Measurements from ENCODE around the gene XIST.
"Not testable (repeated sequence)": the region's sequence is repeated elsewhere in the genome, so short reads cannot be mapped to it uniquely, and the experiment has no call there.

The XIST gene

GRCh38 chrX:73852467-73852866 is at the start of gene XIST:
Gene XIST (minus strand): TSS chrX:73852714.
- no peak for DNase-seq (ENCODE audit: low spot score)

DNA sequence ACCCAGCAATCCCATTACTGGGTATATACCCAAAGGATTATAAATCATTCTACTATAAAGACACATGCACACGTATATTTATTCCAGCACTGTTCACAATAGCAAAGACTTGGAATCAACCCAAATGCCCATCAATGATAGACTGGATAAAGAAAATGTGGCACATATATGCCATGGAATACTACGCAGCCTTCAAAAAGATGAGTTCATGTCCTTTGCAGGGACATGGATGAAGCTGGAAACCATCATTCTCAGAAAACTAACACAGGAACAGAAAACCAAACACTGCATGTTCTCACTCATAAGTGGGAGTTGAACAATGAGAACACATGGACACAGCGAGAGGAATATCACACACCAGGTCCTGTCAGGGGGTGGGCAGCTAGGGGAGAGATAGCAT is 45.8 kb upstream of the XIST start:
- not testable (repeated sequence) for DNase-seq (ENCODE audit: low spot score)

DNA sequence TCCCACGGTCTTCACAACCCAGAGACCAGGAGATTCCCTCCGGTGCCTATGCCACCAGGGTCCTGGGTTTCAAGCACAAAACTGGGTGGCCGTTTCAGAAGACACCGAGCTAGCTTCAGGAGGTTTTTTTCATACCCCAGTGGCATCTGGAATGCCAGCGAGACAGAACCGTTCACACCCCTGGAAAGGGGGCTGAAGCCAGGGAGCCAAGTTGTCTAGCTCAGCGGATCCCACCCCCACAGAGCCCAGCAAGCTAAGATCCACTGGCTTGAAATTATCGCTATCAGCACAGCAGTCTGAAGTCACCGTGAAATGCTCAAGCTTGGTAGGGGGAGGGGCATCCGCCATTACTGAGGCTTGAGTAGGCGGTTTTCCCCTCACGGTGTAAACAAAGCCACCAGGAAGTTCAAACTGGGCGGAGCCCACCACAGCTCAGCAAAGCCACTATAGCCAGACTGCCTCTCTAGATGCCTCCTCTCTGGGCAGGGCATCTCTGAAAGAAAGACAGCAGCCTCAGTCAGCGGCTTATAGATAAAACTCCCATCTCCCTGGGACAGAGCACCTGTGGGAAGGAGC is 40.1 kb upstream of the XIST start:
- DNase-seq (ENCODE audit: low spot score): not testable (repeated sequence)

DNA sequence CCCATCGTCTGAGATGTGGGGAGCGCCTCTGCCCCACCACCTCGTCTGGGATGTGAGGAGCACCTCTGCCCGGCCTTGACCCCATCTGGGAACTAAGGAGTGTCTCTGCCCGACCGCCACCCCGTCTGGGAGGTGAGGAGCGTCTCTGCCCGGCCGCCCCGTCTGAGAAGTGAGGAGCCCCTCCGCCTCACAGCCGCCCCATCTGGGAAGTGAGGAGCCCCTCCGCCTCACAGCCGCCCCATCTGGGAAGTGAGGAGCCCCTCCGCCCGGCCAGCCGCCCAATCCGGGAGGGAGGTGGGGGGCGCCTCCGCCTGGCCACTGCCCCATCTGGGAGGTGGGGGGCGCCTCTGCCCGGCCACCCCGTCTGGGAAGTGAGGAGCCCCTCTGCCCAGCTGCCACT is 29.7 kb upstream of the XIST start:
- DNase-seq (ENCODE audit: low spot score): not testable (repeated sequence)

GRCh38 chrX:73877687-73878086 is 25.2 kb upstream of the XIST start:
- DNase-seq (ENCODE audit: low spot score): no peak

- DNase-seq (ENCODE audit: low spot score): no peak
These were observed 24.4 kb upstream of the XIST start for GRCh38 chrX:73876911-73877310.

GRCh38 chrX:73868916-73869315 is 16.4 kb upstream of the XIST start:
- DNase-seq (ENCODE audit: low spot score): no peak

- DNase-seq (ENCODE audit: low spot score): no peak
These were observed 14.6 kb upstream of the XIST start for GRCh38 chrX:73867144-73867543.

DNA sequence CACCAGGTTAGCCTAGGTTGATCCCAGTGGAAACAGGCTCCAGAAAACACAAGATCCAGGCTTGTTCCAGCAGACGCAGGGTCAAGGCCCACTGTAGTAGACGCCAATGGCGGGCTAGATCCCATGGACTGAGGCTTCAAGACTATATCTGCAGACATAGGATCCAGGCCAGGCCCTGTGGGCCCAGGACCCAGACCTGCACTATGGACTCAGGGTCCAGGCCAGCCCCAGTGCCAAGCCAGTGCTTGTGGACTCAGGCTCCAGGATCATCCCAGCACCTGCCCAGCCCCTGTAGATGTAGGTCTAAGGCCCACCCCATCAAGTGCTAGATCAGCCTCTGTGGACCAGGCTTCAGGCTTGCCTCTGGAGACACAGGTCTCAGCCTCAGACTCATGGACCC is 11.3 kb upstream of the XIST start:
- DNase-seq (ENCODE audit: low spot score): no peak

DNA sequence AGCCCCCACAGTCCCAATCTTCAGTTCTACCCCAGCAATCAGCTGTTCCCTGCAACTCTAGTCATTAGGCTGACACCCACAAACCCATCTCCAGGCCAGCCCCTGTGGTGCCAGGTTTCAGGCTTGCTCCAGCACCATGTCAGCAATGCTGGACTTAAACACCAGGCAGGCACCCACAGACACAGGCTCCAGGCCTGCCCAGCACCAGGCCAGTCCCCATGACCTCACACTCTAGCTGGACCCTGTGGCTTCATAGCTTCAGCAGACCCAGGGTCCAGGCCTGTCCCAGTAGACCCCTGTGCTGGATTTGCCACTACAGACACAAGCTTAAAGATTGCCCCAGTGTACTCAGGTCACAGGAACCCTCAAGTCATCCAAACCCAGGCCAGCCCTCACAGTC is 10.8 kb upstream of the XIST start:
- no peak for DNase-seq (ENCODE audit: low spot score)

GRCh38 chrX:73859622-73860021 is 7.1 kb upstream of the XIST start:
- no peak for DNase-seq (ENCODE audit: low spot score)

GRCh38 chrX:73855546-73855945 is 3.0 kb upstream of the XIST start:
- DNase-seq (ENCODE audit: low spot score): peak; percentile 66

DNA sequence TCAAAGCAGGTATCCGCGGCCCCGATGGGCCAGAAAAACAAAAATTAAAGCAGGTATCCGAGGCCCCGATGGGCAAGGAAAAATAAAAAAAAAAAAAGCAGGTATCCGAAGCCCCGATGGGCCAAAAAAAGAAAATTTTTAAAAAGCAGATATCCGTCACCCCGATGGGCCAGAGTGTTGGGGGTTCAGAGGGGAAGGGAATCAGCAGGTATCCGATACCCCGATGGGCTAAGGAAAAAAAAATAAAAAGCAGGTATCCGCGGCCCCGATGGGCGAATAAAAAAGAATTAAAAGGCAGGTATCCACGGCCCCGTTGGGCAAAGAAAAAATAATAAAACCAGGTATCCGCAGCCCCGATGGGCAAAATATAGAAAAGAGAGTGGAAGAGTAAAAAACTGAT is 492 bp downstream of the XIST start:
- DNase-seq (ENCODE audit: low spot score): no peak

DNA sequence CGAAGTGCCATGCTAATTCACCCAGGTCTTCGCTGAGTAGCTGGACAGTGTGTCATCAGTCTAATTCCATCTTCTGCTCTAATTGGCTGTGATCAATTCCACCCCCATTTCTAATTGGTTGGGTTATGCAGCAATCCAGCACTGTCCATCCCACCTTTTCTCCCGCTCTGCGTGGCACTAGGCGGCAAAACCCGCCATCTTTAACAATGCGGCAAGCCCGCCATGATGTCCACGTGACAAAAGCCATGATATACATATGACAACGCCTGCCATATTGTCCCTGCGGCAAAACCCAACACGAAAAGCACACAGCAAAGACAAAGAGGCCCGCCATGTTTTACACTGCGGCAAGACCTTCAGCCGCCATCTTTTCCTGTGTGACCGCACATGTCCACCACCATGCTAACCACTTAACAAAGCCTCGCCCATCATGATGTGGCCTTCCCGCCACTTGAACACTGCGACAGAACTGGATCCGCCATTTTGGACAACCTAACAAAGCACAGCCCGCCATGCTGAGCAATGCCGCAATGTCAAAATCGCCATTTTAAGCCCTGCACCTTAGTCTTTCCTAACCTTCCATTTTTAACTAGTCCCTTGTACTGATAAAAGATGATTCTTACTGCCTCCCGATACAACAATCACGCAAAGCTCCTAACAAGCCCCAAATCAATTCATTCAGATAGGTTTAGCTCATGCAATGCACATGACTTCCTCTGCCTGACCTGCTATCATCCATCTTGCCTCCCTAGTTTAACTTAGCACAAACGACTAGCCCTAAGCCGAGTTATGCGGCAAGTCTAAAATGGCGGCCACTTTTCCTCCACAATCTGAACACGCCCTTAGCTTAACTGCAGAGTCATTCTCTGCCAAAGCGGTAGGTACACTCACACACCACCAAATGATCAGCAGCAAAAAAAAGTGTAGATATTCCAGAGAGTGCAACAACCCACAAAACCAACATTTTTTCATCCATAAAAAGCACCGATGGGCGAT is 1.2 kb downstream of the XIST start:
- no peak for DNase-seq (ENCODE audit: low spot score)

- no peak for DNase-seq (ENCODE audit: low spot score)
These were observed 2.1 kb downstream of the XIST start for GRCh38 chrX:73850124-73851013.

GRCh38 chrX:73849073-73849472 is 3.4 kb downstream of the XIST start:
- no peak for DNase-seq (ENCODE audit: low spot score)

- no peak for DNase-seq (ENCODE audit: low spot score)
These were observed 4.5 kb downstream of the XIST start for GRCh38 chrX:73847991-73848390.

- DNase-seq (ENCODE audit: low spot score): no peak
These were observed 5.4 kb downstream of the XIST start for GRCh38 chrX:73847100-73847499.

DNA sequence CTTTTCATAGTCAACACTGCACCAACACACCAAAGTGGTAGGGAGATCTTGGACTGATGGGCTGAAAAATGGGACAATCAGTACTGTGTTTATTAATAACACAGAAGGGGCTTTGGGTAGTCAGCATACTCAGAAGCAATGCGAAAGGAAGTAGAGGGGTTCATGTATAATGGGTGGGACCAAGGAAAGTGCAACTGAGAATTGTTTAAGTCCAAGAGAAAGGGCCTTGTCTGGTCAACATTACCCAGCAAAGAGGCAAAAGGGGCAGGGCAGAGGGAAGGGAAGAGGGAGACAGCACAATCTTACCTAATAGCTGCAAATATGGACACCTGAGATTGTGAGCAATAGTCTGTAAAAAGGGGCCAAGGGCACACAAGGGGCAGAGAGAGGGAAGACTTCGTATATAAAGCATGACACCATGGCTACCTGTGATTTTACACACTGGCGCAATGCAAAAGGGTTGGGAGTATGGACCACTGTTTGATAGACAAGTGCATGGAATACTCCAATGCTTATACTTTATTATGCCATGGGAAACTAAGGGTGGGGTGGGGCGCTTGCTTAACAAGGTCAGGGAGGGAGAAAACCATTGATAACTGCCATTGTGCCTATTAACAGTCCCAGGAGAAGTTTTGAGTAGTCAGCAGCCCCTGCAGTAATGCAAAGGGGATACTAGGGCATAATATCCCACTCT is 9.8 kb downstream of the XIST start:
- no peak for DNase-seq (ENCODE audit: low spot score)

- DNase-seq (ENCODE audit: low spot score): no peak
These were observed 11.2 kb downstream of the XIST start for GRCh38 chrX:73841337-73841736.

- no peak for DNase-seq (ENCODE audit: low spot score)
These were observed 12.2 kb downstream of the XIST start for GRCh38 chrX:73840120-73840924.
